NCI-H446 (cell line): ENCODE measurements around the gene FXYD7.
"Not testable (repeated sequence)": the region's sequence is repeated elsewhere in the genome, so short reads cannot be mapped to it uniquely, and the experiment has no call there.

Source experiments
- DNase-seq, 2 experiments: peaks; one replicate each; lab custom pipeline; 2025; lab: John Stamatoyannopoulos, UW

FXYD7 gene

GRCh38 chr19:35144600-35145436 is 1.8 kb downstream of the FXYD7 start:
- DNase-seq, result no peak

DNA sequence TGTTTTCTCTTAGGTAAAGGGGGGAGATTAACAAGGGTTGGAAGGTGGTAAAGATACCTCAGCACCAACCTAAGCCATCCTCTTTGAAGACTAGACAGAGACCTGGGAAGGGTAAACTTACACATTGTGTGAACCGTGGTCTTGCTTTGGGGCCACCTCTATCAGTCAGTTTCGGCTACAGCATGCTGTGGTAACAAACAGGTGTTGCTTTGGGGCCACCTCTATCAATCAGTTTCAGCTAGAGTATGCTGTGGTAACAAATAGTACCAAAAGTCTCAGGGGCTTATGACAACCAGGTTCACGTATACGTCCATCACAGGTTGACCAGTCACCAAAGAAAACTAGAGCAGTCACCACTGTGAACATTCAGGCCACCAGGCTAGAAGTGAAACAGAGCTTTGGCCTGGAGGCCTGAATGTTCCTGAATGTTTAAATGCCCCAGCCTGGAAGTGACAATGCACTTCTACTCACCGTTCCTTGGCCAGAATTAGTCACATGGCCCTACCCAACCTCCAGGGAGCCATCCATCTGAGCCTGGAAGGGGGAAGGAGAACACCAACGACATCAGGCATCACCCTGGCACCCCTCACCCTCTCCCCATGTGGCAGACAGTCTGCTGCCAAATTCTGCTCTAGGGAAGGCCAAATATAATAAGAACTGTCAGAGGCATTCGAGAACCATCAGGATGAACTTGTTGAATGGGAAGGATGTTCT is 3.8 kb downstream of the FXYD7 start:
- no peak for DNase-seq

GRCh38 chr19:35149463-35149862 is 6.4 kb downstream of the FXYD7 start:
- DNase-seq, result no peak

GRCh38 chr19:35150445-35150844 is 7.4 kb downstream of the FXYD7 start:
- DNase-seq, result no peak

DNA sequence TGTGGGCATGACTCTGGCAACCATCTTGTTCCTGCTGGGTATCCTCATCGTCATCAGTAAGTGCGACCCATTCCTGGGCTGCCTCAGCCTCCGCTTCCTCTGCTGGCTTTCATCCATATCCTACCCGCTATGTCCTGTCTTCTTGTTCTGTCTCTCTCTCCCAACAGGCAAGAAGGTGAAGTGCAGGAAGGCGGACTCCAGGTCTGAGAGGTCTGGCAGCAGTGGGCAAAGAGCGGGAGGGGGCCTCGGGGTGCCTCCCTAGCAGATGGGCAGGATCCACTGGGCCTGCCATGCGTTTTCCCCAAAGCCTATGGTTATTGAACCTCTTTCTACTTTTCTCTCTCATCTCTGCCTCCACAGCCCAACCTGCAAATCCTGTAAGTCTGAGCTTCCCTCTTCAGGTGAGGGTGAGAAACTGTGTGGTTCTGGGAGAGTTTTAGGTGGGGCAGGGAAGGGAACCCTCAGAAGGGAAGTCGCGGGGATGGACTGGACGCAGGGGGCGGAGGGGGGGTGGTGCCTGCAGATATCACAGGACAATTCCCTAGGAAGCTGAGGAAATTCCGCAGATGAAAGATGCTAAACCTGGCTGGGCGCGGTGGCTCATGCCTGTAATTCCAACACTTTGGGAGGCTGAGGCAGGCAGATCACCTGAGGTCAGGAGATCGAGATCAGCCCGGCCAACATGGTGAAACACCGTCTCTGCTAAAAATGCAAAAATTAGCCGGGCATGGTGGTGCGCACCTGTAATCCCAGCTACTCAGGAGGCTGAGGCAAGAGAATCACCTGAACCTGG is 8.4 kb downstream of the FXYD7 start:
- no peak for DNase-seq

GRCh38 chr19:35153129-35153522 is 10.1 kb downstream of the FXYD7 start:
- DNase-seq, result not testable (repeated sequence)

DNA sequence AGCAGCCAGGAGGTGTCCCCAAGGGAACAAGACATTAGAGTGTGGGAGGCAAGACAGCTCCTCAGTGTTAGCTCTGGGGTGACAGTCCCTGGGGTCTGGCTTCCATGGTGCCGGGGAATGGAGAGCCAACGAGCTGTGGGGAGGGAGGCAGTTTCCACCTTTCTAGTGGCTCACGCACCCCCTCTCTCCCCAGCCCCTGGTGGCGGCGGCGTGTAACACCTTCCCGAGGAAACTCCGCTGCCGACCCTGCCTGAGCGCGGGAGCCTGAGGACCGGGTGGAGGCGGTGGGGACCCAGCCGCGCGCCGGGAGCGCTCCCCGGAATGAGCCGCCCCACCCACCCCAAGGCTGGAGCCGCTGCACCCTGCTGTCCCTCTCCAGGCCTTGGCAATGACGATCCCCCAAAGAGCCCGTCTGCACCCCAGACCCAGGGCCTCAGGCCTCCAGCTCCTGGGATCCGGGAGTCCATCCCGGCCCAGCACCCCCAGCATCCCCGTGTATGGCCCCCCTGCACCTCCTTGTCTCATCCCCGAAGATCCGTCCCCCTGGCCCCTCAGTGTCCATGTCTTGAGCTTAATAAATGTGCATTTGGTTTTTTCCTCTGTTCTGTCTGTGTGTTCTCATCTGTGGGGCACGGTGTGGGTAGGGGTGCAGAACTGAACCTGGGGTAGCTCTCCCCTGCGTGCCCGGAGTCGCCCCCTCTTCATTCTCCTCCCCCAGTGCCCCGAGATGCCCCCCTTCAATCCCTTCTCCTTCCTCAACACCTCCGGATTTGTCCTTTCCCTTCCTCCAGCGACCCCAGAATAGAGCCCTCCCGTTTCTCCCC is 10.9 kb downstream of the FXYD7 start:
- DNase-seq, result no peak

DNA sequence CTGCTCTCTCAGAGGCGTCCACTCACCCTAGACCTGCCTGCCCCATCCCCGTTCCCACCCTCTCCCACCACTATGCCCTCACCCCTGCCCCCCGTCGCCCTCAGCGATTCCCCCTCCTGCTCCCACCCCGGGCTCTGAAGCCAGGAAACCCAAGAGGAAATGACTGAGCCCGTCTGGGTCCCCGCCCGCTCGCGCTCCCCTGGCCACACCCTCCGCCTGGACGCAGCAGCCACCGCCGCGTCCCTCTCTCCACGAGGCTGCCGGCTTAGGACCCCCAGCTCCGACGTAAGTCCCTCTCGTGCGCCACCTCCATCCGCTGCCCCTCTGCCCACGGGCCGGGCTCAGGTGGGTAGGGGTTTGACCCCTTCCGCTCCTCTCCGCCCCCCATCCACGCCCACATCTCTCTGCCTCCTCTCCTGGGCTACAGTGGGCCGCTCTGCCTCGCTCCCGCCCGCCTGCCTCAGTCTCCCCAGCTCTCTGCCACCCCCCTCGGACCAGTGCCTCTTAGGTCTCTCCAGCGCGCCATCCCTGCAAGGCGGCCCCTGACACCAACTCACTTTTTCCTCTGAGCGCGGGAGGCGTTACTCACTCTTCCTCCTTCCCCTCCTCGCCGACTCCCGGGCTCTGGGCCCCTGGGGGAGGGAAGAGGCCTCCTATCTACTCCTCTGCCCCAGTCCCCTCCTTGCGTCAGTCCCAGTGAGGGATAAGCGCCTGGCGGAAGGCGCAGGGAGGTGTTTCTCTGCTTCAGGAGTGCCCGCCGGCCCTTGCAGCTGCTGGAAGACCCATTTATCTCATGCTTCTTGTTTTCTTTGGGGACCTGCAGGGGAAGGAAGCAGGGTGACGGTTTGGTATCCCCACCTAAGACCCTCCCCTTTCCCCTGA is 11.7 kb downstream of the FXYD7 start, which contains the start of gene FXYD5:
Gene FXYD5, plus strand, starts transcription at position 211 of the 882 bp plus-strand sequence. CDS start 816 bp downstream, outside the sequence.
- DNase-seq, result no peak

GRCh38 chr19:35155441-35155840 is 12.4 kb downstream of the FXYD7 start:
- no peak for DNase-seq

DNA sequence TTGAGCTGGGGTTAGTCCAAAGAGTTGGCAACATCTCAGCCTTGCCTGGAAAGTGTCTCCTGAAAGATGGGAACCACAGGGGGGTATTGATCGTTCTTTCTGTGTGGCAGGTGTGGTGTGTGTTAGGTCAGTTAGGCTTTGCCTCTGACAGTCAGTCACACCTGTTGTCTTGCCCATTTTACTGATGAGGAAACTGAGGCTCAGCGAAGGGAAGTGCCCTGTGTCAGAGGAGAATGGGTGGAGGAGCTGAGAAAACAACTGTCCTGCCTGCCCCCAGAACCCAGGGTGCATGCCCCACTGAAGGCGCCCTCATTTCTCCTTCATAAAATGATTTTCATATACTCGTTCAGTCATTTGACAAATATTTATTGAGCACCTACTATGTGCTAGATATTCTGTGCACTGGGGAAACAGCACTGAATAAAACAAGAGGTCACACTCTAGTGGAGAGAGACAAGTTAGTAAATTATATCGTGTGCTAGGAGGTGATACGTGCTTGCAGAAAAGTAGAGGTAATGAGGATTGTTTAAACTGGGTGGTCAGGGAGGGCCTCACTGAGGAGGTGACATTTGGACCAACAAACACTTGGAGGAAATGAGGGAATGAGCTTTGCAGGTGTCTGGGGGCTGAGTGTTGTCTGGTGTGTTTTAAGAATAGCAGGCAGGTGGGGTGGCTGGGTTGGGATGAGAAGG is 13.1 kb downstream of the FXYD7 start:
- no peak for DNase-seq

- DNase-seq, result no peak
Measured at GRCh38 chr19:35156673-35157014, 13.6 kb downstream of the FXYD7 start.

DNA sequence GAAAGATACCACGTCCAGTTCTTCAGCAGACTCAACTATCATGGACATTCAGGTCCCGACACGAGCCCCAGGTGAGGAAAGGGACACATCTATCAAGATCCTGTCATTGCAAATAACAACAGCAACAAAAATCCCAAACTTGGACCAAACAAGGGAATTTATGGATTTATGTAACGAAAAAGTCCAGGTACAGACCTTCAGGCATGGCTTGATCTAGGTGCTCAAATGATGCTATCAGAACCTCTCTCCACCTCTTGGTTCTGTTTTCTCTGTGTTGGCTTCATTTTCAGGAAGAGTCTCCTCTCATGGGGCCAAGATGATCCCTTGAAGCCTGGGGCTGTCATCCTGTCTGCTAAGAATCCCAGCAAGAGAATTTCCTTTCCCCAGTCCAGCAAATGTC is 14.4 kb downstream of the FXYD7 start:
- no peak for DNase-seq

DNA sequence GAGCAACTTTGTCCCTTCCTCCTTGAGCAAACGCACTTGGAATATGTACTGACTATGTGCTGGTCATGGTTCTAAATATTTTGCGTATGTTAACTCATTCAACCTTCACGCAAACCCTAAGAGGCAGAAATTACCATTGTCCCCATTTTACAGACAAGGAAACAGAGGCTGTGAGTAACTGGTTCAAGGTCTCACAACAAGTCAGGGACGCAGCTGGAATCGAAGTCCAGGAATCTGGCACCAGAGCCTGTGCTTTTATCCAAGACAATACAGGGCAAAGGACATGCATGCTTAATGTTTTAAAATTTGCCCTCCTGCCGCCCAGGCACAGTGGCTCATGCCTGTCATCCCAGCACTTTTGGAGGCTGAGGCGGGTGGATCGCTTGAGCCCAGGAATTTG is 16.6 kb downstream of the FXYD7 start:
- no peak for DNase-seq

DNA sequence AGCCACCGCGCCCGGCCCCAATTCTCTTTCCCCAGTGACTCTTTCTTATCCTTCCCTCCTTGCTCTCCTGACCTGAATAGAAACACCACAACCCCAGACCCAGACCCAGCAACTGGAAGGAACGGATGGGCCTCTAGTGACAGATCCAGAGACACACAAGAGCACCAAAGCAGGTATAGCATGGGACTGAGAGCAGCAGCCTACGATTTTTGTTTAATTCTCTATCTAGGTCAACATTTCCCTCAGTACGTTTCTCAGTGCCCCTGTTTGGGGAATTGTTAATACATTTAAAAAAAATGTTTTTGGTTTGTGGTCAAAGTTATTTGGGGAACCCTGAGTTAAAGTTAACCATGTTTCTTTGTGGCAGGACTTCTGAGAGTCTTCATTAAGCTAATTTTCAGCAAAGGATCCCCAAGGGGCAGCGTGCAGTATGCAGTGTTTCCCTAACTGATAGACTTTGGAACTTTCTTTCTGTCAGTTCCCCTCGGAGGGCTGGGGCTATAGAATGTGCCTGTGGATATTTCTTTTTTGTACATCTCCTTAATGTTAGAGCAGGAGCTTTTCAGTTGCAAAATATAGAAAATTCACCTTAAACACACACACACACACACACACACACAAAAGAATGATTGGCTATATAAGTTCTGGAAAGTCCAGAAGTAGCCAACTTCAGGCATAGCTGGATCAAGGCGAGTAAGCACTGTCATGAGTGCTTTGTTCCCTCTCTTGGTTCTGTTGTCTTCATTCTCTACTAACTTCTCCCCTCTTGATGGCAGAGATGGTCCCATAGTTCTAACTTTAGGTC is 17.8 kb downstream of the FXYD7 start:
- DNase-seq, result no peak

DNA sequence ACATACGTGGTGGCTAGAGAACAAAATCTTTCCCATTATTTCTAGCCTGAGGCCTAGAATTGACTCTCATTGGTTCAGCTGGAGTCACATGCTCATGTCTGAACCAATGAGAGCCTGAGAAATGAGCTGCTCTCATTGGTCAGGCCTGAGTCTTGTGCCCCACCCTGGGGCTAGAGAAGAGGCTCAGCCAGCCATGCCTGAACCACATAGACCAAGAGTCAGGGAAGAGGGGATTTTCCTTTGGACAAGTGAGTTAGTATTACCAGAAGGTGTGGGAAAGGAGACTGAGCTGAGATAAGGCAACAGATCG is 18.3 kb downstream of the FXYD7 start:
- no peak for DNase-seq

- no peak for DNase-seq
Measured at GRCh38 chr19:35162471-35163326, 19.6 kb downstream of the FXYD7 start.

DNA sequence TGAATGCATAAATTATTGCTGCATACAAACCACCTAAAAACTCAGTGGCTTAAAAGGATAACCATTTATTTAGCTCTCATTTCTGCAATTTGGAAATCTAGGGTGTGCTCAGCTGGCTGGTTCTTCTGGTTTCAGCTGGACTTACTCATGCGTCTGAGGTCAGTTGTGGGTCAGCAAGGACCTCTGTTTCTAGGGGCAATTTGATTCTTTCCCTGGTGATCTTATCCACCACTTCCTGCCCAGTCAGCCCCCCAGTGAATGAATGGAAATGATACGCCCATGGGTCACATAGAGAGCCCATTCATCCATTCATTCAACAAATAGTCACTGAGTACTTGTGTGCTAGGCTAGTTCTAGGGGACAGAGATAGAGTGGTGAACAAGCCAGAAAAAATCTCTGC is 21.4 kb downstream of the FXYD7 start:
- no peak for DNase-seq
